ENCODE data around the gene HLA-DPB1.

- TF ChIP-seq, protein P1, sequence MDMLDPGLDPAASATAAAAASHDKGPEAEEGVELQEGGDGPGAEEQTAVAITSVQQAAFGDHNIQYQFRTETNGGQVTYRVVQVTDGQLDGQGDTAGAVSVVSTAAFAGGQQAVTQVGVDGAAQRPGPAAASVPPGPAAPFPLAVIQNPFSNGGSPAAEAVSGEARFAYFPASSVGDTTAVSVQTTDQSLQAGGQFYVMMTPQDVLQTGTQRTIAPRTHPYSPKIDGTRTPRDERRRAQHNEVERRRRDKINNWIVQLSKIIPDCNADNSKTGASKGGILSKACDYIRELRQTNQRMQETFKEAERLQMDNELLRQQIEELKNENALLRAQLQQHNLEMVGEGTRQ (CRISPR knock-in tag; IDR thresholded peaks at IDR 0.05) = no peak
- TF ChIP-seq CTCF (IDR thresholded peaks at IDR 0.05 in 2 of 3, conservative IDR thresholded peaks at IDR 0.05 in 1 of 3; ENCODE audit: insufficient read depth in 2 of 3, low read depth in 1 of 3, low read length in 3 of 3) (no peak), ZNF24 (IDR thresholded peaks at IDR 0.05) (no peak), TAF1 (IDR thresholded peaks at IDR 0.05; ENCODE audit: control insufficient read depth, extremely low read depth, insufficient read depth, low read length, severe bottlenecking) (no peak), ZNF311 (CRISPR knock-in tag; IDR thresholded peaks at IDR 0.05) (no peak), ESRRA (IDR thresholded peaks at IDR 0.05; ENCODE audit: borderline replicate concordance, low read depth) (no peak), NBN (IDR thresholded peaks at IDR 0.05; ENCODE audit: low read depth) (no peak)
- TF ChIP-seq, protein P2, sequence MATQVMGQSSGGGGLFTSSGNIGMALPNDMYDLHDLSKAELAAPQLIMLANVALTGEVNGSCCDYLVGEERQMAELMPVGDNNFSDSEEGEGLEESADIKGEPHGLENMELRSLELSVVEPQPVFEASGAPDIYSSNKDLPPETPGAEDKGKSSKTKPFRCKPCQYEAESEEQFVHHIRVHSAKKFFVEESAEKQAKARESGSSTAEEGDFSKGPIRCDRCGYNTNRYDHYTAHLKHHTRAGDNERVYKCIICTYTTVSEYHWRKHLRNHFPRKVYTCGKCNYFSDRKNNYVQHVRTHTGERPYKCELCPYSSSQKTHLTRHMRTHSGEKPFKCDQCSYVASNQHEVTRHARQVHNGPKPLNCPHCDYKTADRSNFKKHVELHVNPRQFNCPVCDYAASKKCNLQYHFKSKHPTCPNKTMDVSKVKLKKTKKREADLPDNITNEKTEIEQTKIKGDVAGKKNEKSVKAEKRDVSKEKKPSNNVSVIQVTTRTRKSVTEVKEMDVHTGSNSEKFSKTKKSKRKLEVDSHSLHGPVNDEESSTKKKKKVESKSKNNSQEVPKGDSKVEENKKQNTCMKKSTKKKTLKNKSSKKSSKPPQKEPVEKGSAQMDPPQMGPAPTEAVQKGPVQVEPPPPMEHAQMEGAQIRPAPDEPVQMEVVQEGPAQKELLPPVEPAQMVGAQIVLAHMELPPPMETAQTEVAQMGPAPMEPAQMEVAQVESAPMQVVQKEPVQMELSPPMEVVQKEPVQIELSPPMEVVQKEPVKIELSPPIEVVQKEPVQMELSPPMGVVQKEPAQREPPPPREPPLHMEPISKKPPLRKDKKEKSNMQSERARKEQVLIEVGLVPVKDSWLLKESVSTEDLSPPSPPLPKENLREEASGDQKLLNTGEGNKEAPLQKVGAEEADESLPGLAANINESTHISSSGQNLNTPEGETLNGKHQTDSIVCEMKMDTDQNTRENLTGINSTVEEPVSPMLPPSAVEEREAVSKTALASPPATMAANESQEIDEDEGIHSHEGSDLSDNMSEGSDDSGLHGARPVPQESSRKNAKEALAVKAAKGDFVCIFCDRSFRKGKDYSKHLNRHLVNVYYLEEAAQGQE (IDR thresholded peaks at IDR 0.05; ENCODE audit: borderline replicate concordance) = no peak
- TF ChIP-seq, protein P2 (CRISPR knock-in tag; IDR thresholded peaks at IDR 0.05; ENCODE audit: low read depth) = no peak
These were observed 4.6 kb downstream of the HLA-DPB1 start for GRCh38 chr6:33080127-33081089.

All from K562 (cell line).